PC-3 (cell line): ENCODE measurements around the gene PYGM.

ENCODE experiments used
- CTCF ChIP-seq: fragments of 300-600 bp; sonication (generic); conservative IDR thresholded peaks from 2 replicates; pipeline ENCODE4 v1.5.1; 2017; ENCODE audit warnings: antibody characterized with exemption, low read depth, mild to moderate bottlenecking, low read length
- EZH2 ChIP-seq: fragments of 300-600 bp; sonication (generic); IDR thresholded peaks from one replicate; pipeline ENCODE4 v1.6.1; 2017; ENCODE audit warnings: antibody characterized with exemption, mild to moderate bottlenecking, low read length; ENCODE audit not compliant: unreplicated experiment

- TF ChIP-seq EZH2 (no peak), CTCF (no peak)
These were observed 4.7 kb downstream of the PYGM start for GRCh38 chr11:64754919-64755662.
